ENCODE data around the gene SLC9A9.

Gene SLC9A9

GRCh38 chr3:143240886-143241285 is 607.4 kb downstream of the SLC9A9 start:
- H3K27ac Mint-ChIP-seq: no peak overlapping the region

GRCh38 chr3:143239031-143239430 is 609.2 kb downstream of the SLC9A9 start:
- Mint-ChIP-seq H3K36me3 (ENCODE audit: low read depth) (no peaks in the 10 kb centered on the region), H3K27me3 (ENCODE audit: low read depth) (no peaks in the 10 kb centered on the region), H3K27ac (no peak overlapping the region), H3K9me3 (peaks cover 7% of the 10 kb centered on the region), H3K4me1 (ENCODE audit: low read depth) (no peaks in the 10 kb centered on the region), H3K4me3 (no peak overlapping the region)

More at GRCh38 chr3:143240886-143241285, 607.4 kb downstream of the SLC9A9 start:
- Mint-ChIP-seq H3K9me3 (peaks cover 4% of the 10 kb centered on the region), H3K4me3 (no peak overlapping the region), H3K36me3 (ENCODE audit: low read depth) (no peaks in the 10 kb centered on the region), H3K27me3 (ENCODE audit: low read depth) (no peaks in the 10 kb centered on the region), H3K4me1 (ENCODE audit: low read depth) (no peaks in the 10 kb centered on the region)

- H3K36me3 Mint-ChIP-seq (ENCODE audit: low read depth): no peaks in the 10 kb centered on the region
- H3K27ac Mint-ChIP-seq: no peak overlapping the region
- peaks cover 7% of the 10 kb centered on the region for H3K9me3 Mint-ChIP-seq
- H3K4me3 Mint-ChIP-seq: no peak overlapping the region
- no peaks in the 10 kb centered on the region for H3K27me3 Mint-ChIP-seq (ENCODE audit: low read depth)
- H3K4me1 Mint-ChIP-seq (ENCODE audit: low read depth): no peaks in the 10 kb centered on the region
Measured at GRCh38 chr3:143237077-143237627, 611.1 kb downstream of the SLC9A9 start.

GRCh38 chr3:143236226-143236964 is 611.9 kb downstream of the SLC9A9 start:
- H3K4me1 Mint-ChIP-seq (ENCODE audit: low read depth): no peaks in the 10 kb centered on the region
- H3K9me3 Mint-ChIP-seq: peaks cover 7% of the 10 kb centered on the region
- H3K36me3 Mint-ChIP-seq (ENCODE audit: low read depth): no peaks in the 10 kb centered on the region
- H3K27me3 Mint-ChIP-seq (ENCODE audit: low read depth): no peaks in the 10 kb centered on the region
- H3K4me3 Mint-ChIP-seq: no peak overlapping the region
- H3K27ac Mint-ChIP-seq: no peak overlapping the region

GRCh38 chr3:143235614-143236204 is 612.6 kb downstream of the SLC9A9 start:
- Mint-ChIP-seq H3K4me3 (no peak overlapping the region), H3K4me1 (ENCODE audit: low read depth) (no peaks in the 10 kb centered on the region), H3K36me3 (ENCODE audit: low read depth) (no peaks in the 10 kb centered on the region), H3K27ac (no peak overlapping the region), H3K27me3 (ENCODE audit: low read depth) (no peaks in the 10 kb centered on the region), H3K9me3 (peaks cover 7% of the 10 kb centered on the region)

- Mint-ChIP-seq H3K27me3 (ENCODE audit: low read depth) (no peaks in the 10 kb centered on the region), H3K4me3 (no peak overlapping the region), H3K4me1 (ENCODE audit: low read depth) (no peaks in the 10 kb centered on the region), H3K9me3 (peaks cover 7% of the 10 kb centered on the region), H3K36me3 (ENCODE audit: low read depth) (no peaks in the 10 kb centered on the region), H3K27ac (no peak overlapping the region)
Measured at GRCh38 chr3:143234526-143234925, 613.7 kb downstream of the SLC9A9 start.

- no peak overlapping the region for H3K27ac Mint-ChIP-seq
- no peaks in the 10 kb centered on the region for H3K4me1 Mint-ChIP-seq (ENCODE audit: low read depth)
- no peak overlapping the region for H3K4me3 Mint-ChIP-seq
- H3K36me3 Mint-ChIP-seq (ENCODE audit: low read depth): no peaks in the 10 kb centered on the region
- H3K9me3 Mint-ChIP-seq: peaks cover 7% of the 10 kb centered on the region
- no peaks in the 10 kb centered on the region for H3K27me3 Mint-ChIP-seq (ENCODE audit: low read depth)
Measured at GRCh38 chr3:143232981-143233380, 615.3 kb downstream of the SLC9A9 start.

- Mint-ChIP-seq H3K4me1 (ENCODE audit: low read depth) (no peaks in the 10 kb centered on the region), H3K4me3 (no peak overlapping the region), H3K27ac (no peak overlapping the region), H3K36me3 (ENCODE audit: low read depth) (no peaks in the 10 kb centered on the region), H3K9me3 (no peaks in the 10 kb centered on the region), H3K27me3 (ENCODE audit: low read depth) (no peaks in the 10 kb centered on the region)
Measured at GRCh38 chr3:143228405-143228804, 619.9 kb downstream of the SLC9A9 start.

- Mint-ChIP-seq H3K27ac (no peak overlapping the region), H3K4me3 (no peak overlapping the region), H3K9me3 (no peaks in the 10 kb centered on the region), H3K4me1 (ENCODE audit: low read depth) (peaks cover 2% of the 10 kb centered on the region), H3K27me3 (ENCODE audit: low read depth) (no peaks in the 10 kb centered on the region), H3K36me3 (ENCODE audit: low read depth) (no peaks in the 10 kb centered on the region)
Measured at GRCh38 chr3:143226678-143227291, 621.5 kb downstream of the SLC9A9 start.

GRCh38 chr3:143224716-143225115 is 623.6 kb downstream of the SLC9A9 start:
- Mint-ChIP-seq H3K4me3 (no peak overlapping the region), H3K27me3 (ENCODE audit: low read depth) (peaks cover 3% of the 10 kb centered on the region), H3K9me3 (no peaks in the 10 kb centered on the region), H3K4me1 (ENCODE audit: low read depth) (peaks cover 2% of the 10 kb centered on the region), H3K27ac (no peak overlapping the region), H3K36me3 (ENCODE audit: low read depth) (no peaks in the 10 kb centered on the region)

- Mint-ChIP-seq H3K4me3 (no peak overlapping the region), H3K4me1 (ENCODE audit: low read depth) (peaks cover 2% of the 10 kb centered on the region), H3K27ac (no peak overlapping the region), H3K36me3 (ENCODE audit: low read depth) (no peaks in the 10 kb centered on the region), H3K27me3 (ENCODE audit: low read depth) (peaks cover 3% of the 10 kb centered on the region), H3K9me3 (no peaks in the 10 kb centered on the region)
Measured at GRCh38 chr3:143222981-143223380, 625.3 kb downstream of the SLC9A9 start.

- no peaks in the 10 kb centered on the region for H3K36me3 Mint-ChIP-seq (ENCODE audit: low read depth)
- H3K27me3 Mint-ChIP-seq (ENCODE audit: low read depth): peaks cover 3% of the 10 kb centered on the region
- no peak overlapping the region for H3K27ac Mint-ChIP-seq
- no peaks in the 10 kb centered on the region for H3K9me3 Mint-ChIP-seq
- no peak overlapping the region for H3K4me3 Mint-ChIP-seq
- peaks cover 2% of the 10 kb centered on the region for H3K4me1 Mint-ChIP-seq (ENCODE audit: low read depth)
Measured at GRCh38 chr3:143222505-143222904, 625.8 kb downstream of the SLC9A9 start.

- no peaks in the 10 kb centered on the region for H3K9me3 Mint-ChIP-seq
- H3K4me3 Mint-ChIP-seq: no peak overlapping the region
- H3K27me3 Mint-ChIP-seq (ENCODE audit: low read depth): peaks cover 3% of the 10 kb centered on the region
- H3K36me3 Mint-ChIP-seq (ENCODE audit: low read depth): no peaks in the 10 kb centered on the region
- no peak overlapping the region for H3K27ac Mint-ChIP-seq
- peaks cover 7% of the 10 kb centered on the region for H3K4me1 Mint-ChIP-seq (ENCODE audit: low read depth)
Measured at GRCh38 chr3:143221446-143221845, 626.8 kb downstream of the SLC9A9 start.

GRCh38 chr3:143220741-143221140 is 627.5 kb downstream of the SLC9A9 start:
- H3K9me3 Mint-ChIP-seq: no peaks in the 10 kb centered on the region
- H3K27me3 Mint-ChIP-seq (ENCODE audit: low read depth): peaks cover 3% of the 10 kb centered on the region
- peaks cover 10% of the 10 kb centered on the region for H3K4me1 Mint-ChIP-seq (ENCODE audit: low read depth)
- no peaks in the 10 kb centered on the region for H3K36me3 Mint-ChIP-seq (ENCODE audit: low read depth)
- no peak overlapping the region for H3K4me3 Mint-ChIP-seq
- no peak overlapping the region for H3K27ac Mint-ChIP-seq
